OCI-LY1 (cell line): ENCODE measurements around the gene KIF16B.

Experiments used
- H2AFZ ChIP-seq: fragments of 200-600 bp; sonication (generic), shearing (Covaris generic); 2 replicates; pipeline ENCODE4 v1.6.0; 2014; ENCODE audit warnings: antibody characterized with exemption, mild to moderate bottlenecking, low read length
- H3F3A ChIP-seq: fragments of 200-600 bp; sonication (generic), shearing (Covaris generic); 2 replicates; pipeline ENCODE4 v1.6.0; 2014; ENCODE audit warnings: mild to moderate bottlenecking, antibody characterized with exemption, low read length, moderate library complexity; ENCODE audit not compliant: insufficient read depth
- H3K27ac ChIP-seq: fragments of 200-600 bp; sonication (generic); 2 replicates; pipeline ENCODE4 v1.5.1; 2014; ENCODE audit warnings: low read length, mixed run types, mild to moderate bottlenecking, low read depth; ENCODE audit not compliant: poor library complexity, severe bottlenecking
- H3K27me3 ChIP-seq: fragments of 200-600 bp; sonication (generic); 2 replicates; pipeline ENCODE4 v1.6.0; 2014; ENCODE audit warnings: antibody characterized with exemption, mild to moderate bottlenecking, low read length, moderate library complexity; ENCODE audit not compliant: insufficient read depth
- H3K36me3 ChIP-seq: fragments of 200-600 bp; sonication (generic); 2 replicates; pipeline ENCODE4 v1.6.1; 2014; ENCODE audit warnings: mild to moderate bottlenecking, antibody characterized with exemption, low read length, moderate library complexity, mixed read lengths; ENCODE audit not compliant: insufficient read depth
- H3K4me1 ChIP-seq: fragments of 200-600 bp; sonication (generic); 2 replicates; pipeline ENCODE4 v1.5.1; 2014; ENCODE audit warnings: mild to moderate bottlenecking, low read length, moderate library complexity; ENCODE audit not compliant: insufficient read depth, severe bottlenecking
- H3K4me2 ChIP-seq: fragments of 200-600 bp; sonication (generic), shearing (Covaris generic); 2 replicates; pipeline ENCODE4 v1.6.1; 2014; ENCODE audit warnings: low read length
- H3K4me3 ChIP-seq: fragments of 200-600 bp; sonication (generic); 2 replicates; pipeline ENCODE4 v1.5.1; 2014; ENCODE audit warnings: low read length, low read depth, mild to moderate bottlenecking, mixed read lengths; ENCODE audit not compliant: poor library complexity, severe bottlenecking
- H3K79me2 ChIP-seq: fragments of 200-600 bp; shearing (Covaris generic); 2 replicates; pipeline ENCODE4 v1.6.1; 2016; ENCODE audit warnings: mixed run types, low read length, mixed read lengths; ENCODE audit not compliant: insufficient read depth
- H3K9ac ChIP-seq: fragments of 200-600 bp; sonication (generic), shearing (Covaris generic); 2 replicates; pipeline ENCODE4 v1.6.1; 2014; ENCODE audit warnings: mild to moderate bottlenecking, low read length, mixed read lengths
- H3K9me2 ChIP-seq: fragments of 200-600 bp; sonication (generic), shearing (Covaris generic); 2 replicates; pipeline ENCODE4 v1.6.1; 2014; ENCODE audit warnings: low read depth, mild to moderate bottlenecking, low read length, mixed read lengths
- H3K9me3 ChIP-seq: fragments of 200-600 bp; shearing (Covaris generic); 2 replicates; pipeline ENCODE4 v1.6.1; 2014; ENCODE audit warnings: low read length, mixed read lengths
- H4K20me1 ChIP-seq: fragments of 200-600 bp; sonication (generic), shearing (Covaris generic); 2 replicates; pipeline ENCODE4 v1.6.0; 2016; ENCODE audit warnings: mild to moderate bottlenecking, low read length; ENCODE audit not compliant: insufficient read depth
- EZH2 ChIP-seq: fragments of 200-600 bp; sonication (generic), shearing (Covaris generic); IDR thresholded peaks from 2 replicates; pipeline ENCODE4 v1.8.0; 2017; ENCODE audit warnings: borderline replicate concordance, mixed run types, mild to moderate bottlenecking, antibody characterized with exemption, low read length, moderate library complexity, mixed read lengths
- TF ChIP-seq, protein P1 (sequence below): fragments of 200-600 bp; sonication (generic), shearing (Covaris generic); IDR thresholded peaks from 2 replicates; pipeline ENCODE4 v1.5.1; 2017; ENCODE audit warnings: mild to moderate bottlenecking, antibody characterized with exemption, low read length, moderate library complexity, mixed read lengths

KIF16B gene

DNA sequence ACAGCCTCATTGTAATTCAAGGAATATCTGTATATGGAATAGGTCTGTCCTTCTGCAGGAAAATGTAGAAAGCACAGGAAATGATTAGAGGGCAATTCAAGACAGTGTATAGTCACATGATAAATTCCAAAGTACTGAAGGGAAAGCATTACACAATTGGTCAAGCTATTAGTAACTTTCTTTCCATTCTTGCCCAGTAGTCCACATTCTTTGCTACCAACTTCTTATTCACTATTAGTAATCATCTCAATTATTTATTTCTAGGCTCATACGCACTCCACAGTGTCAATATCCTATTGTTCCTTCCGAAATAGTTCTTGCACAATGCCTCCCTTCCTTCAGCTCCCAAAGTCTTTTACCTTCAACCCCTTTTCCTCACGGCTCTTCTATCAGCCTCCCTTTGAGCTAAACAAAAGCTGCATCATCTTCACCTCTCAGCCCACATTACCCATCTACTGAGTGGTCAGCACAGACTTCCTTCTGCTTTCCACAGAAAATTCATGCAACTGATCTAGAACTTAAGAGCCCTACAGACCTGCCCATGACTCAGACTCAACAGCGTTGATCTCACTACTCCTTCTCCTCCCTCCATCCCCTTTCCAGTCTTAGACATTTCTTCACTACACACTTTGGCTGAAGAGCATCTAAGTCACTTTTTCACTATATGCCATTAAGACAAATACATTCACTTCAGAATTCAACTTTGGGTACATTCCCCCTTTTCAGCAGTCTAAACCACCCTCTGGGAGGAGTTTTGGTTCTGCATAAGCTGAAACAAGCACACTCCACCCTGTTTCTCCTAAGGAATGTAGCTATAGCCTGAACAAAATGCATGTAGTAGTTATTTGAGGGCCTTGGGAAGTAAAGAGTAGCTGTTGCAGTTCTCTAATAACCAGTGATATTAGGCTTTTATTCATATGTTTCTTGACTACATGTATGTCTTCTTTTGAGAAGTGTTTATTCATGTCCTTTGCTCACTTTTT is 157.9 kb downstream of the KIF16B start:
- Histone ChIP-seq H3K4me2 (no peak overlapping the region), H3K9ac (no peak overlapping the region), H3K9me2 (no peaks in the 10 kb centered on the region), H3K4me1 (no peaks in the 10 kb centered on the region), H3F3A (no peaks in the 10 kb centered on the region), H3K79me2 (no peaks in the 10 kb centered on the region), H3K27me3 (no peaks in the 10 kb centered on the region), H3K27ac (no peak overlapping the region), H2AFZ (no peak overlapping the region), H3K9me3 (0 out of 2 replicates have a peak, but pooled peaks cover 3% of the 10 kb centered on the region), H3K4me3 (no peak overlapping the region), H4K20me1 (no peaks in the 10 kb centered on the region), H3K36me3 (peaks cover 7% of the 10 kb centered on the region)
- no peak for TF ChIP-seq EZH2
- TF ChIP-seq, protein P1, sequence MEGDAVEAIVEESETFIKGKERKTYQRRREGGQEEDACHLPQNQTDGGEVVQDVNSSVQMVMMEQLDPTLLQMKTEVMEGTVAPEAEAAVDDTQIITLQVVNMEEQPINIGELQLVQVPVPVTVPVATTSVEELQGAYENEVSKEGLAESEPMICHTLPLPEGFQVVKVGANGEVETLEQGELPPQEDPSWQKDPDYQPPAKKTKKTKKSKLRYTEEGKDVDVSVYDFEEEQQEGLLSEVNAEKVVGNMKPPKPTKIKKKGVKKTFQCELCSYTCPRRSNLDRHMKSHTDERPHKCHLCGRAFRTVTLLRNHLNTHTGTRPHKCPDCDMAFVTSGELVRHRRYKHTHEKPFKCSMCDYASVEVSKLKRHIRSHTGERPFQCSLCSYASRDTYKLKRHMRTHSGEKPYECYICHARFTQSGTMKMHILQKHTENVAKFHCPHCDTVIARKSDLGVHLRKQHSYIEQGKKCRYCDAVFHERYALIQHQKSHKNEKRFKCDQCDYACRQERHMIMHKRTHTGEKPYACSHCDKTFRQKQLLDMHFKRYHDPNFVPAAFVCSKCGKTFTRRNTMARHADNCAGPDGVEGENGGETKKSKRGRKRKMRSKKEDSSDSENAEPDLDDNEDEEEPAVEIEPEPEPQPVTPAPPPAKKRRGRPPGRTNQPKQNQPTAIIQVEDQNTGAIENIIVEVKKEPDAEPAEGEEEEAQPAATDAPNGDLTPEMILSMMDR: no peak

DNA sequence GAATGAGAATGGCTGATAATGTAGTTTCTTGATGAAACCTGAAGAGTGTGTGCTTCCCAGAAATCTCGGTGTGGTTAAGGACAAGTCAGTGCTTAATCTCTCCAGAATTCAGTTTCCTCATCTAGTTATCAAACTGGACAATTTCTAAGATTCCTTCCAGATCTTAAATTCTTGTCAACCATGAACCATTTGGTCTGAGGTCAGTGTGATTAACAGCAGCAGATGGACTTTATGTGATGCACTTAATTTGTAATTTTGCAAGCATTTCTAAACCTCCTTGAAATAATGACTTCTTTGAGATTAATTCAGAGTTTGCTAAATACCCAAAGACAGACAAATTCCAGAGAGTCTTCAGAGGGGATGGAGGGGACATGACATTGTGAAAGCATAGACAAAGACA is 160.3 kb downstream of the KIF16B start:
- no peaks in the 10 kb centered on the region for H3K9me2 ChIP-seq
- no peaks in the 10 kb centered on the region for H3F3A ChIP-seq
- no peaks in the 10 kb centered on the region for H3K4me1 ChIP-seq
- H4K20me1 ChIP-seq: no peaks in the 10 kb centered on the region
- H2AFZ ChIP-seq: no peak overlapping the region
- H3K27me3 ChIP-seq: no peaks in the 10 kb centered on the region
- no peak overlapping the region for H3K27ac ChIP-seq
- no peaks in the 10 kb centered on the region for H3K79me2 ChIP-seq
- H3K36me3 ChIP-seq: peaks cover 7% of the 10 kb centered on the region
- H3K4me2 ChIP-seq: no peak overlapping the region
- no peak overlapping the region for H3K4me3 ChIP-seq
- TF ChIP-seq, protein P1: no peak
- no peak overlapping the region for H3K9ac ChIP-seq
- 0 out of 2 replicates have a peak, but pooled peaks cover 3% of the 10 kb centered on the region for H3K9me3 ChIP-seq

DNA sequence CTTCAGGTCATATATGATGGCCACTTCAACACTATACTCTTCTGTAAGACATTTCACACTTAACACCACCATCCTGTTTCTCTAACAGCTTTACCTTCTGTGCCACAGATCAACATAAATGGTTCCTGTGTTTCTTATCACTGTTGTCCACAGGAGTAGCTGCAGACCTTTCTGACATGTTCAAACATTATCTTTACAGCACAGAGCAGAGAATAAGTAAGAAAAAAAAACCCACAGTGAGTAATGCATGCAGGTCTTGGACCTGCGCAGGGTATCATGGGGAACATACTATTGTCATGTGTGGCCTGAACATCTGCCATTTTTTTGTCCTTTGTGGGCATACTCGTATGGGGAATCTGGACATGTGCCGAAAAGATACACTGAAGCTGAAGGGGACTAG is 161.9 kb downstream of the KIF16B start:
- H3K4me1 ChIP-seq: no peaks in the 10 kb centered on the region
- no peak overlapping the region for H3K4me2 ChIP-seq
- TF ChIP-seq, protein P1: no peak
- TF ChIP-seq EZH2: no peak
- no peaks in the 10 kb centered on the region for H3K9me2 ChIP-seq
- no peak overlapping the region for H3K9ac ChIP-seq
- H3K9me3 ChIP-seq: 0 out of 2 replicates have a peak, but pooled peaks cover 3% of the 10 kb centered on the region
- no peak overlapping the region for H3K27ac ChIP-seq
- no peaks in the 10 kb centered on the region for H3K27me3 ChIP-seq
- H3K4me3 ChIP-seq: no peak overlapping the region
- no peaks in the 10 kb centered on the region for H3K79me2 ChIP-seq
- H3F3A ChIP-seq: no peaks in the 10 kb centered on the region
- peaks cover 7% of the 10 kb centered on the region for H3K36me3 ChIP-seq
- no peak overlapping the region for H2AFZ ChIP-seq
- no peaks in the 10 kb centered on the region for H4K20me1 ChIP-seq
